GM23248 (cell line): ENCODE data around the gene SSBP2. TPM values are rescaled to one million over a fixed set of nuclear protein-coding genes. Genes with fewer than 3 reads are reported as not detected.

Source experiments
- DNase-seq: peaks from one replicate; pipeline ENCODE4 v3.0.0-alpha.2; 2015
- H2AFZ ChIP-seq: fragments of 200-600 bp; sonication (generic); 2 replicates; pipeline ENCODE4 v1.6.1; 2016; ENCODE audit warnings: antibody characterized with exemption
- H3F3A ChIP-seq: fragments of 200-600 bp; sonication (generic); 2 replicates; pipeline ENCODE4 v1.6.1; 2016; ENCODE audit warnings: mild to moderate bottlenecking, antibody characterized with exemption, mixed run types; ENCODE audit not compliant: insufficient read depth
- H3K27ac ChIP-seq: fragments of 200-600 bp; sonication (generic); 2 replicates; pipeline ENCODE4 v1.5.1; 2016; ENCODE audit warnings: mild to moderate bottlenecking
- H3K27me3 ChIP-seq: fragments of 200-600 bp; sonication (generic); replicated peaks from 2 replicates; pipeline ENCODE4 v1.6.1; 2016; ENCODE audit warnings: mild to moderate bottlenecking; ENCODE audit not compliant: insufficient read depth
- H3K36me3 ChIP-seq: fragments of 200-600 bp; sonication (generic); 2 replicates; pipeline ENCODE4 v1.6.1; 2016; ENCODE audit warnings: low read depth, mild to moderate bottlenecking
- H3K4me1 ChIP-seq: fragments of 200-600 bp; sonication (generic); 2 replicates; pipeline ENCODE4 v1.6.1; 2016; ENCODE audit warnings: mild to moderate bottlenecking; ENCODE audit not compliant: insufficient read depth
- H3K4me2 ChIP-seq: fragments of 200-600 bp; sonication (generic); one replicate; pipeline ENCODE4 v1.6.1; 2016; ENCODE audit warnings: mild to moderate bottlenecking; ENCODE audit not compliant: unreplicated experiment
- H3K4me3 ChIP-seq: fragments of 200-600 bp; sonication (generic); 2 replicates; pipeline ENCODE4 v1.5.1; 2016; ENCODE audit warnings: mild to moderate bottlenecking
- H3K79me2 ChIP-seq: fragments of 200-600 bp; sonication (generic); 2 replicates; pipeline ENCODE4 v1.6.1; 2016; ENCODE audit warnings: mild to moderate bottlenecking; ENCODE audit not compliant: insufficient read depth
- H3K9ac ChIP-seq: fragments of 200-600 bp; sonication (generic); 2 replicates; pipeline ENCODE4 v1.6.1; 2016; ENCODE audit warnings: mild to moderate bottlenecking
- H3K9me2 ChIP-seq: fragments of 200-600 bp; sonication (generic); 2 replicates; pipeline ENCODE4 v1.6.1; 2016; ENCODE audit warnings: mixed run types, mild to moderate bottlenecking, moderate library complexity; ENCODE audit not compliant: insufficient read depth
- H3K9me3 ChIP-seq: fragments of 200-600 bp; sonication (generic); one replicate; pipeline ENCODE4 v1.6.1; 2017; ENCODE audit warnings: low read depth
- H4K20me1 ChIP-seq: fragments of 200-600 bp; sonication (generic); 2 replicates; pipeline ENCODE4 v1.6.0; 2016; ENCODE audit not compliant: insufficient read depth
- EZH2 ChIP-seq: fragments of 200-600 bp; sonication (generic); IDR thresholded peaks from 2 replicates; pipeline ENCODE4 v1.6.1; 2018; ENCODE audit warnings: antibody characterized with exemption, mild to moderate bottlenecking; ENCODE audit not compliant: insufficient read depth, poor library complexity, severe bottlenecking
- EZH2phosphoT487 ChIP-seq: fragments of 200-600 bp; sonication (generic); IDR thresholded peaks from 2 replicates; pipeline ENCODE4 v1.6.1; 2018; ENCODE audit warnings: antibody characterized with exemption, moderate library complexity, mild to moderate bottlenecking, low read depth; ENCODE audit not compliant: insufficient read depth
- WGBS, 2 experiments: methylation state at CpG; one replicate each; pipeline ENCODE4 v1.1.6; 2015 to 2017; ENCODE audit warnings: low lambda C conversion rate in 2 of 2, low coverage in 1 of 2; ENCODE audit errors: missing lambda C conversion rate in 2 of 2; 5-methylcytosine and 5-hydroxymethylcytosine counted together
- in situ Hi-C: fragments of 300-500 bp; cut with MboI; formaldehyde crosslinking; loops from 2 replicates; pipeline ENCODE4 v1.15.0; 2020
- polyA plus RNA-seq: library from polyadenylated mRNA; unstranded; fragments of >200 nt; fragmentation: Nextera tagmentation; extraction: Ambion mirVana; gene quantifications from 2 replicates; pipeline ENCODE4 v1.2.1, GENCODE V29; 2016
- total RNA-seq: library from RNA; depleted of rRNA; stranded (reverse); fragments of >200 nt; shearing (Covaris generic); gene quantifications from 2 replicates; pipeline ENCODE4 v1.2.3, GENCODE V29; 2014

The SSBP2 gene
- total and polyA plus RNA-seq, 2 experiments from 2014 or later, result 25.5 to 40.0 TPM

DNA sequence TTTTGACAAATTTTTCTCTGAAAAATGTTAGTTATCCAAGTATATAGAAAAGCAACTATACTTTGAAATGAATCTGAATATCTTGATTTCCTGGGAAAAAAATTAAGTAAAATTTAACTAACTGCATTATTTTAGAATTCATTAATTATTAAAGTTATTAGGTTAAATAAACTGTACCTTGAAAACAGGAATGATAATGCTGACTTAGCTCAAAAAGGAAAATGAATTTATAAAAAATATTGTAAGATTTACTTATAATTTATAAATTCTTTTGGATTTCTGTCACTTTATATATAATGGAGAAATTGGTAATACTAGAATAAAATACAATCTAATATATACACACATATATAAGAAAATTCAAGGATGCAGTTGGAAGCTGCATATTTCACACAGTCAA is 320.9 kb downstream of the SSBP2 start:
- TF ChIP-seq EZH2phosphoT487 (no peak), EZH2 (no peak)
- H3K9me2 ChIP-seq, result no peaks in the 10 kb centered on the region
- no peaks in the 10 kb centered on the region; the same call in 1 of the 2 replicates for H3F3A ChIP-seq
- in situ Hi-C loops, result no loop called here
- no peaks in the 10 kb centered on the region for H3K79me2 ChIP-seq
- DNase-seq, result no peak
- H2AFZ ChIP-seq, result no peak overlapping the region
- peaks cover 2% of the 10 kb centered on the region; the same call in 1 of the 2 replicates for H3K36me3 ChIP-seq
- peaks cover 19% of the 10 kb centered on the region for H3K4me1 ChIP-seq
- H3K4me2 ChIP-seq, result no peak overlapping the region
- no peak overlapping the region for H3K27ac ChIP-seq
- no peaks in the 10 kb centered on the region for H3K9me3 ChIP-seq
- no peak overlapping the region for H3K4me3 ChIP-seq
- no peaks in the 10 kb centered on the region for H4K20me1 ChIP-seq
- H3K27me3 ChIP-seq, result no peaks in the 10 kb centered on the region
- no peak overlapping the region for H3K9ac ChIP-seq

DNA sequence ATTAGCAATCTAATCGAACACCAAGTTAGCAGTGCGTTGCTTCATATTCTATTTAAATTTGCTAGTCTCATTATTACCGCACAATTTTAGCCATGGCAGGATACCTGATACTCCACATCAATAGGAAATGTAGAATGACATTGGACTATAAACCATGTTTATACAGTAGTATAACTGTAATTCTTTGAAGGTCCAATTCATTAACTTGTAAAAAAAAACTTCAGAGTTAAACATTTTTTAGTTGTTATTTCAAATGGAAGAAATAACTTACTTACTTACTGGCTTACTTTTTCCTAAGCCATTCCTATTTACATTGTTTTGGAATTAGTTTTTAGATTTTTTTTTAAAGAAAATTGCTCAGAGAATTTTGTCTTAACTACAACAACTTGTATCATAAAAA is 321.5 kb downstream of the SSBP2 start:
- WGBS, 2 experiments, result 79 to 83% methylated on average over 3 of the region's 3 CpGs
- DNase-seq, result no peak
- Histone ChIP-seq H3K9ac (no peak overlapping the region), H3K4me3 (no peak overlapping the region), H3F3A (no peaks in the 10 kb centered on the region; the same call in 1 of the 2 replicates), H3K4me2 (peak overlapping the region; percentile 31), H3K79me2 (no peaks in the 10 kb centered on the region), H3K36me3 (peaks cover 2% of the 10 kb centered on the region; the same call in 1 of the 2 replicates), H3K4me1 (peaks cover 19% of the 10 kb centered on the region), H3K9me2 (no peaks in the 10 kb centered on the region), H4K20me1 (no peaks in the 10 kb centered on the region), H3K27me3 (no peaks in the 10 kb centered on the region), H3K9me3 (no peaks in the 10 kb centered on the region), H2AFZ (no peak overlapping the region), H3K27ac (no peak overlapping the region)
- in situ Hi-C loops, result no loop called here
- no peak for TF ChIP-seq EZH2phosphoT487
- TF ChIP-seq EZH2, result no peak

DNA sequence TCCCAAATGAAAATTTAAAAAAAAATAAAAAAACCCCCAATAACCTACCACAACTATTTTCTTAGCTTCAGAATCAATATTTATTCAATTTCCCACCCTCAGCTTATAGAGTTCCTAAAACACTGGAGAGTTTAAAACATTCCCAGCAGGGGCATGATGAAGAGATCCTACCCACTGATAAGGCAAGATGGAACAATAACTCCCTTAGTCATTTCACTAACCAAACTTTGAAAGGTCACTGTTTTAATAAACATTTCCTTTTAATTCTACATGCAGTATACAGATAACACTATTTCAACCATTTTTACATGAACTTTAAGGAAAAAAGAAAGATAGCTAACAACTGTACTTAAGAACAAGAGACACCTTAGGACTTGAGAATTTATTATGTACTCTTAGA is 322.0 kb downstream of the SSBP2 start:
- H3K27me3 ChIP-seq, result no peaks in the 10 kb centered on the region
- H4K20me1 ChIP-seq, result no peaks in the 10 kb centered on the region
- H3K79me2 ChIP-seq, result no peaks in the 10 kb centered on the region
- in situ Hi-C loops, result no loop called here
- peak; percentile 50 for DNase-seq
- no peak overlapping the region for H3K27ac ChIP-seq
- H3K9me3 ChIP-seq, result no peaks in the 10 kb centered on the region
- H3K9me2 ChIP-seq, result no peaks in the 10 kb centered on the region
- no peak overlapping the region for H2AFZ ChIP-seq
- TF ChIP-seq EZH2, result no peak
- no peak for TF ChIP-seq EZH2phosphoT487
- H3K4me3 ChIP-seq, result no peak overlapping the region
- H3F3A ChIP-seq, result no peaks in the 10 kb centered on the region; the same call in 1 of the 2 replicates
- H3K9ac ChIP-seq, result no peak overlapping the region
- H3K4me1 ChIP-seq, result peaks cover 19% of the 10 kb centered on the region
- peaks cover 2% of the 10 kb centered on the region; the same call in 1 of the 2 replicates for H3K36me3 ChIP-seq
- H3K4me2 ChIP-seq, result peak overlapping the region; percentile 31

DNA sequence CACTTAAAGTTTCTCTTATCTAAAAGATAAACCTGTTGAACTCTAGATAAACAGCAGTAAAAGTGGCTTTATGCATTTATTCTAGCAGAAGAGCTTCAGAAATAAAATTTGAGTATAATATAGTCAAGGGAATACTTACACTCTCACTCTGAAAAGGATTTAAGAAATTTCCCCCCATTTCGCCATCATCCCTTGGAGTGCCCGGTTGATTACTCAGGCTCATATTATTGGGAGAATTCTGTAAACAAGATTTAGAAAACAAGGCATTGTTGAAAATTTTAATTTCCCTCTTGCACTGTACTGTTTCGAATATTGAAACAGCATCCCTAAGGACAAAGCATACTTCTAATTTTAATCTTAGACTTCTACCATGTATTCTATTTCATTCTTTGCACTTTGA is 322.5 kb downstream of the SSBP2 start:
- DNase-seq, result peak; percentile 53
- peak overlapping the region; percentile 31 for H3K4me2 ChIP-seq
- H3K9me3 ChIP-seq, result no peaks in the 10 kb centered on the region

DNA sequence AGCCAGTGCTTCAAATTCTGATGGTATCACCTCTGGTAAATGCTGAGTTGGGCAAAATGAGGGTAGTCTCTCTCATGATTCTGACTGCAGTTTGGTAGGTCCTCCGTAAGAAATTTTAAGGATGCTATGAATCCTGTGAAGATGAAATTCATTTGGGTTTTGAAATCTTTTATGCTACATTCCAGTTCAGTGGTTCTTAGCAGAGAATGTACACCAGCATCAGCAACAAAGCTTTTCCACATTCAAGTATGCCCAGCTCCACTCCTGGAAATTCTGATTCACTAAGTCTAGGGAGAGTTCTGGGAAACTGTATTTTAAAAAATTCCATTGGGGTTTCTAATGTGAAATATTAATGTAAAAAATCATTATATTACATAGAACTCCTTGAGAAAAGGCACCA is 323.3 kb downstream of the SSBP2 start:
- no peaks in the 10 kb centered on the region for H4K20me1 ChIP-seq
- in situ Hi-C loops, result no loop called here
- no peaks in the 10 kb centered on the region for H3K9me2 ChIP-seq
- H3K9ac ChIP-seq, result no peak overlapping the region
- no peaks in the 10 kb centered on the region; the same call in 1 of the 2 replicates for H3F3A ChIP-seq
- H3K36me3 ChIP-seq, result peaks cover 2% of the 10 kb centered on the region; the same call in 1 of the 2 replicates
- peak; percentile 31 for DNase-seq
- TF ChIP-seq EZH2phosphoT487 (no peak), EZH2 (no peak)
- H3K9me3 ChIP-seq, result no peaks in the 10 kb centered on the region
- H3K79me2 ChIP-seq, result no peaks in the 10 kb centered on the region
- 62 to 85% methylated on average over 1 of the region's 1 CpG for WGBS, 2 experiments
- H3K27ac ChIP-seq, result no peak overlapping the region
- H3K4me1 ChIP-seq, result peaks cover 28% of the 10 kb centered on the region
- no peak overlapping the region for H2AFZ ChIP-seq
- no peaks in the 10 kb centered on the region for H3K27me3 ChIP-seq
- no peak overlapping the region for H3K4me3 ChIP-seq
- no peak overlapping the region for H3K4me2 ChIP-seq

More for the DNA sequence above, 322.5 kb downstream of the SSBP2 start:
- Histone ChIP-seq H3K4me3 (no peak overlapping the region), H2AFZ (no peak overlapping the region), H3K27ac (no peak overlapping the region), H3K9ac (no peak overlapping the region), H3K4me1 (peaks cover 19% of the 10 kb centered on the region), H3K36me3 (peaks cover 2% of the 10 kb centered on the region; the same call in 1 of the 2 replicates), H3K79me2 (no peaks in the 10 kb centered on the region), H3K27me3 (no peaks in the 10 kb centered on the region), H3F3A (no peaks in the 10 kb centered on the region; the same call in 1 of the 2 replicates), H3K9me2 (no peaks in the 10 kb centered on the region), H4K20me1 (no peaks in the 10 kb centered on the region)
- 73 to 79% methylated on average over 3 of the region's 3 CpGs for WGBS, 2 experiments
- in situ Hi-C loops, result no loop called here
- no peak for TF ChIP-seq EZH2phosphoT487
- no peak for TF ChIP-seq EZH2
